ENCODE results near the gene PRKCA.
"Not testable (repeated sequence)": the region's sequence is repeated elsewhere in the genome, so short reads cannot be mapped to it uniquely, and the experiment has no call there.

PRKCA gene

GRCh38 chr17:66331038-66331816, 28.8 kb downstream of the PRKCA start:
- no peak for DNase-seq

GRCh38 chr17:66335797-66336196, 33.4 kb downstream of the PRKCA start:
- DNase-seq = no peak

GRCh38 chr17:66337268-66337667, 34.9 kb downstream of the PRKCA start:
- DNase-seq = no peak

- DNase-seq = no peak
These were observed 35.6 kb downstream of the PRKCA start for GRCh38 chr17:66337866-66338485.

GRCh38 chr17:66338937-66339336, 36.5 kb downstream of the PRKCA start:
- no peak for DNase-seq

- no peak for DNase-seq
These were observed 37.1 kb downstream of the PRKCA start for GRCh38 chr17:66339561-66339960.

GRCh38 chr17:66340720-66341119, 38.3 kb downstream of the PRKCA start:
- no peak for DNase-seq

GRCh38 chr17:66341462-66341861, 39.0 kb downstream of the PRKCA start:
- no peak for DNase-seq

- DNase-seq = not testable (repeated sequence)
These were observed 39.9 kb downstream of the PRKCA start for GRCh38 chr17:66342263-66342662.

GRCh38 chr17:66343531-66344078, 41.2 kb downstream of the PRKCA start:
- no peak for DNase-seq

GRCh38 chr17:66344473-66344872, 42.1 kb downstream of the PRKCA start:
- DNase-seq = no peak

- no peak for DNase-seq
These were observed 42.9 kb downstream of the PRKCA start for GRCh38 chr17:66345264-66345663.

- DNase-seq = not testable (repeated sequence)
These were observed 43.7 kb downstream of the PRKCA start for GRCh38 chr17:66345949-66346638.

GRCh38 chr17:66347661-66348514, 45.5 kb downstream of the PRKCA start:
- no peak for DNase-seq

GRCh38 chr17:66348584-66349165, 46.3 kb downstream of the PRKCA start:
- DNase-seq = no peak

GRCh38 chr17:66349521-66350254, 47.3 kb downstream of the PRKCA start:
- DNase-seq = no peak

- not testable (repeated sequence) for DNase-seq
These were observed 48.2 kb downstream of the PRKCA start for GRCh38 chr17:66350576-66350975.

- no peak for DNase-seq
These were observed 48.6 kb downstream of the PRKCA start for GRCh38 chr17:66351033-66351432.

GRCh38 chr17:66351701-66352100, 49.3 kb downstream of the PRKCA start:
- no peak for DNase-seq

- no peak for DNase-seq
These were observed 51.6 kb downstream of the PRKCA start for GRCh38 chr17:66353937-66354401.

- no peak for DNase-seq
These were observed 52.1 kb downstream of the PRKCA start for GRCh38 chr17:66354472-66354871.

Data from effector CD8-positive, alpha-beta T cell (primary cell).